ENCODE results near the gene CLN5. TPM values are rescaled to one million over a fixed set of nuclear protein-coding genes. Genes with fewer than 3 reads are reported as not detected.

CLN5 gene
- polyA plus RNA-seq, 1 donor from 2014 or later: 25.9 TPM

GRCh38 chr13:77053192-77053591 lies 61.3 kb downstream of the CLN5 start:
- Histone ChIP-seq H3K4me2 (ENCODE audit: low read length) (no peak overlapping the region), H3K9ac (ENCODE audit: low read length) (no peak overlapping the region), H2AFZ (ENCODE audit: low read depth, low read length) (no peak overlapping the region), H3F3A (ENCODE audit: insufficient read depth, low read length, poor library complexity, severe bottlenecking) (no peaks in the 10 kb centered on the region), H3K27ac (ENCODE audit: low read length) (no peak overlapping the region), H3K9me2 (ENCODE audit: insufficient read depth, low read length) (no peaks in the 10 kb centered on the region), H4K20me1 (ENCODE audit: insufficient read depth) (no peaks in the 10 kb centered on the region), H3K9me3 (ENCODE audit: low read length) (no peaks in the 10 kb centered on the region), H3K27me3 (ENCODE audit: insufficient read depth, low read depth, low read length) (no peaks in the 10 kb centered on the region), H3K4me3 (ENCODE audit: low read length) (no peak overlapping the region), H3K36me3 (ENCODE audit: insufficient read depth, low read length) (peaks cover 13% of the 10 kb centered on the region), H3K79me2 (replicated peaks; ENCODE audit: insufficient read depth, low read length) (no peaks in the 10 kb centered on the region)
- TF ChIP-seq, protein P1, sequence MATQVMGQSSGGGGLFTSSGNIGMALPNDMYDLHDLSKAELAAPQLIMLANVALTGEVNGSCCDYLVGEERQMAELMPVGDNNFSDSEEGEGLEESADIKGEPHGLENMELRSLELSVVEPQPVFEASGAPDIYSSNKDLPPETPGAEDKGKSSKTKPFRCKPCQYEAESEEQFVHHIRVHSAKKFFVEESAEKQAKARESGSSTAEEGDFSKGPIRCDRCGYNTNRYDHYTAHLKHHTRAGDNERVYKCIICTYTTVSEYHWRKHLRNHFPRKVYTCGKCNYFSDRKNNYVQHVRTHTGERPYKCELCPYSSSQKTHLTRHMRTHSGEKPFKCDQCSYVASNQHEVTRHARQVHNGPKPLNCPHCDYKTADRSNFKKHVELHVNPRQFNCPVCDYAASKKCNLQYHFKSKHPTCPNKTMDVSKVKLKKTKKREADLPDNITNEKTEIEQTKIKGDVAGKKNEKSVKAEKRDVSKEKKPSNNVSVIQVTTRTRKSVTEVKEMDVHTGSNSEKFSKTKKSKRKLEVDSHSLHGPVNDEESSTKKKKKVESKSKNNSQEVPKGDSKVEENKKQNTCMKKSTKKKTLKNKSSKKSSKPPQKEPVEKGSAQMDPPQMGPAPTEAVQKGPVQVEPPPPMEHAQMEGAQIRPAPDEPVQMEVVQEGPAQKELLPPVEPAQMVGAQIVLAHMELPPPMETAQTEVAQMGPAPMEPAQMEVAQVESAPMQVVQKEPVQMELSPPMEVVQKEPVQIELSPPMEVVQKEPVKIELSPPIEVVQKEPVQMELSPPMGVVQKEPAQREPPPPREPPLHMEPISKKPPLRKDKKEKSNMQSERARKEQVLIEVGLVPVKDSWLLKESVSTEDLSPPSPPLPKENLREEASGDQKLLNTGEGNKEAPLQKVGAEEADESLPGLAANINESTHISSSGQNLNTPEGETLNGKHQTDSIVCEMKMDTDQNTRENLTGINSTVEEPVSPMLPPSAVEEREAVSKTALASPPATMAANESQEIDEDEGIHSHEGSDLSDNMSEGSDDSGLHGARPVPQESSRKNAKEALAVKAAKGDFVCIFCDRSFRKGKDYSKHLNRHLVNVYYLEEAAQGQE (IDR thresholded peaks at IDR 0.05; ENCODE audit: borderline replicate concordance): no peak
- TF ChIP-seq EZH2 (IDR thresholded peaks at IDR 0.05; ENCODE audit: borderline replicate concordance, insufficient read depth, low read length, poor library complexity, severe bottlenecking) (no peak), EP300 (conservative IDR thresholded peaks at IDR 0.05; ENCODE audit: poor library complexity, severe bottlenecking) (no peak), POLR2AphosphoS5 (IDR thresholded peaks at IDR 0.05) (no peak)

Other genes starting within 250 kb of the CLN5 start
- 2.7 and 3.0 TPM in 2 replicates for gene KCTD12, start 105.7 kb upstream of the CLN5 start, polyA plus RNA-seq
- not detected in 2 replicates for gene ACOD1, start 43.6 kb upstream of the CLN5 start, polyA plus RNA-seq
- 42.0 and 44.1 TPM in 2 replicates for gene FBXL3, start 35.1 kb downstream of the CLN5 start, polyA plus RNA-seq